Activated CD8-positive, alpha-beta memory T cell treated with anti-CD3 and anti-CD28 coated beads, Interleukin-2, amount 50 U/mL, for 1 hour (primary cell): Measurements from ENCODE around the gene OPCML.

Experiments
- DNase-seq: peaks from one replicate; pipeline ENCODE4 v3.0.0-alpha.2; 2020; ENCODE audit errors: extremely low read depth

Gene OPCML

GRCh38 chr11:133300666-133301065, 231.6 kb downstream of the OPCML start:
- DNase-seq, result no peak

DNA sequence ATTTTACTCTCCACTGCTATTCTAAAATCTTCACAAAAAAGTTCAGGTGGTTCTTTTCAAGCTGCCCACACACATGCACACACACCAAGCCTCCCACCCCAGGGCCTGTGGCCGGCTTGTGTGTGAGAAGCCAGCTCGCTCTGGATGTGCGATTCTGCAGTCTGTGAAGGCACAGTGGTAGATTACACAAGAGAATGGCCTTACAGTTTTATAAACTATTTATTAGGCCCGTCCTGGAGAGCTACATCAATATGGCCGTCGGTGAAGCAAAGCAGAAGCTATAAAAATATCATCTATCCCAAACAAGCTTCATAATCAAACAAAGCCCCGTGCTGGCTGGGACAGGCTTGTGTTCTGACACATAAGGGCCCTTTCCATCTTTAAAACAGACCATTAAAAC, 240.5 kb downstream of the OPCML start:
- no peak for DNase-seq

DNA sequence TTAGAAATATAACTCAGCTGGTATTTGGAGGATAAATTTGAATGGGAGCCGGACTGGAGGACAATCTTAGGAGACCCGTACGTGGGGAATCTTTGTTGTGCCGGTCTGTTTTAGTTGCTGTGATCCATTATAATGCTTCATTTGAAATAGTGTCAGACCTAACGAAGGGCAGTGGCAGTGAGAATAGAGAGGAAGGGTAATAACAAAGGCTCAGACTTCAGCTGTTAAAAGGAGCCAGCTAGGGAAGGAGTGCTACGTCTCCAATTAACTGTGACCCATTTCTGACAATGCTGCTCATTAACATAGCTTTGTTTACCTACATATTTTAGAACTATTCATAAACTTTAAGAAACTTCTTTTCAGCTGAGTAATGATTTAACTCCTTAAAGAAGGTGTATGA, 246.9 kb downstream of the OPCML start:
- no peak for DNase-seq

DNA sequence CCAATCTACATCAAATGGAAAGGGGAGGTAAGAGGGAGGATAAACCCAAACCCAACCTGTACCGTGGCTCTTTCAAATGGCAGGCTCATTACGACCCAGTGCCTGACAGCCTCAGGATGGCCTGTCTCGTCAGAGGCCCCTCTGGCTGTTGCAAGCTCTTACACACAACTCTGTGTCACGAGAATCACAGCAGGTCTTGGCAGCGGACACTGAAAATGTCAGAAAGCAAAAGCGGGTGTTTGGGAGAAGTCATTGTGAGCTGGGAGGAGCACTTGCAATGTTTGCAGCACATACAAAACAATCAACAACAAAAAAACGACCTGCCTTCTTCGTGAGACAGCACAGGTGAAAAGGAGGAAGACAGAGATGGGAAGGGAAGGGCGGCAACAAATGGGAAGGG, 248.1 kb downstream of the OPCML start:
- no peak for DNase-seq

- DNase-seq, result no peak
Observed at GRCh38 chr11:133277886-133278285, 254.4 kb downstream of the OPCML start.

GRCh38 chr11:133271871-133272776, 260.2 kb downstream of the OPCML start:
- no peak for DNase-seq

GRCh38 chr11:133271206-133271605, 261.1 kb downstream of the OPCML start:
- no peak for DNase-seq

DNA sequence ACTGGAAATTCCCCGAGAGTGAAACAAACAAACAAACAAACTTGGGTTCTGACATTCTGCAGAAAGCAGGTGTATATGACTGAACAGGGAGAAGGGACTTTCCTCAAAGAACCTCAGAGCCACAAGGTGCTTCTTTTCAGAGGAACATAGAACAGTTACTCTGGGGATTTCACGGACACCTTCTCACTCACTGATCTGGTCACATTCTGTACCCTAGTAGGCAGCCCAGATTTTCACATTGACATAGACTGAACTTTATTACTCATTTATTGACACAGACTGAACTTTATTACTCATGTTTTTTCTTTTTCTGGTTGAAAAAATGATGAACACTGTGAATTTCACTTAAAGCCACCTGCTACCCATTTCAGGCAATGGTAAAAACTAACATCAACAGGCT, 263.0 kb downstream of the OPCML start:
- DNase-seq, result no peak

GRCh38 chr11:133266986-133267385, 265.3 kb downstream of the OPCML start:
- DNase-seq, result no peak

- DNase-seq, result no peak
Observed at GRCh38 chr11:133265530-133266035, 266.7 kb downstream of the OPCML start.

- DNase-seq, result no peak
Observed at GRCh38 chr11:133263332-133263731, 269.0 kb downstream of the OPCML start.

DNA sequence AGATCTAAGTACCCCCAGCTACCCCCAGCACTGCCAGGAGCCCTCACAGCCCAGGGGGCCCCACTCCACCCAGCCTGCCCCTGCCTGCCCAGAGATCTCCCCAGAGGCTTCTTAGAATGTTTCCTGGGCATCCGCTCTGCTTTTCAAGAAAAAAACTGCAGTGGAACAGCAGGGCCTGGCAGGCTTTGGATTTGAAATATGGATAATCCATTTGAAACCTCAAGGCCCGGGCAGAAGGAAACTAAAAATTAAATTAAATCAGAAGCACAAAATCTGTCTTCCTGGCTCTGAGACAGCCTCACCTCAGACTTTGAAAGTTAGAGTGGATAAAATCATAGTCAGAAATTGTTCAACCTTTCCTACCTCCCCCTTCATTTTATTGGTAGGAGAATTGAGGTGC, 273.6 kb downstream of the OPCML start:
- DNase-seq, result no peak

- no peak for DNase-seq
Observed at GRCh38 chr11:133254601-133255000, 277.7 kb downstream of the OPCML start.

GRCh38 chr11:133253570-133253969, 278.7 kb downstream of the OPCML start:
- no peak for DNase-seq

GRCh38 chr11:133251841-133252240, 280.5 kb downstream of the OPCML start:
- no peak for DNase-seq

DNA sequence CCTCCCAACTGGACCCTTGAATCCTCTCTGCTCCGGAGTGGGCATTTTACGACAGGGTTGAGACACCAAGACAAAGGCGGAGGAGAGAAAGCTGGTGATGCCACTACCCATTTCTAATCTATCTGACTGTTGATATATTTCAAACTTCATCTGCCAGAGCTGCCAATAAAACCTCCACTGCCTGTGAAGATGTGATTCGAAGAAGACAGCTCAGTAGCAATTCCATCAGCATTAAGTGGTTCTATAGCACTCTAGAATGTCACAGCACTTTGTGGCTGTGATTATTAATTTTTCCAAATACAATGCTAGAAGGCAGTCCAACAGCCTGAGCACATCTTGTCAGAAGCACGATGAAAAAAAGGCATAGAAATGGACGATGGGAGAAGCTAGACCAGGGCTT, 282.8 kb downstream of the OPCML start:
- no peak for DNase-seq

GRCh38 chr11:133249065-133249464, 283.2 kb downstream of the OPCML start:
- DNase-seq, result no peak

DNA sequence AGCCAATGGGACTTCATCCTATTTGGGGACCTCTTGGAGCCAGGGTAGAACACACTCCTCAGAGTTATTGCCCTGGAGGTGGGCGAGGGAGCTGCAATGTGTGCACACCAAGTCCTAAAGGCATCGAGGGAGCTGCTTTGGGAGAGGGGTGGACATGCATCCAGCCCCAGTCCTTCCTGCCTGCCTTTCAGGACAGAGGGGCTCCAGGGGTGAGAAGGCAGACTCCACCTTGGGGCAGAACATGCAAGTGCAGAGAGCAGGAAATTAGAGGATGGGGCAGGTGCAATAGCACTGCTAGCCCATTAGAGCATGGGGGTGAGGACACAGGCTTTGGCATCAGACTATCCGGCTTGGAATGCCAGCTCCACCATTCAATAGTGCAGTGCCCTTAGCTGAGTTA, 288.5 kb downstream of the OPCML start:
- no peak for DNase-seq

- no peak for DNase-seq
Observed at GRCh38 chr11:133240908-133241655, 291.2 kb downstream of the OPCML start.

DNA sequence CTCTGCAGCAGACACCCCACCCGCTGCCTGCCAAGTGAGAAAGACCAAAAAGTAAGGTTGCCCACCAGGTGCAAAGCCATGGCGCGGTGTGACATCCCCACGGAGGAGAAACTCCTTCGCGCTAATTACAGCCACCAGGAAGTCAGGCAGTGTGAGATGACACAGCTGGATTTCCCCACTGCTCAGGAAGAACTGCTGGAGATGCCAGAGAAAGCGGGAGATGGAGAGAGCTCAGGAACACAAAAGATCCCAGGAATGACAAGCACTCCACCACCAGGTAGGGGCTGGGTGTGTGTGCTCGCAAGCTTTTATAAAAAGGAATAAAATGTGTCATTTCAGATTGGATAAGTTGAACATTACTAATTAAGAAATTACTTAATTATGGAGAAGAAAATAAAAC, 292.7 kb downstream of the OPCML start:
- no peak for DNase-seq

- no peak for DNase-seq
Observed at GRCh38 chr11:133238495-133238894, 293.8 kb downstream of the OPCML start.

GRCh38 chr11:133238027-133238426, 294.3 kb downstream of the OPCML start:
- DNase-seq, result no peak

DNA sequence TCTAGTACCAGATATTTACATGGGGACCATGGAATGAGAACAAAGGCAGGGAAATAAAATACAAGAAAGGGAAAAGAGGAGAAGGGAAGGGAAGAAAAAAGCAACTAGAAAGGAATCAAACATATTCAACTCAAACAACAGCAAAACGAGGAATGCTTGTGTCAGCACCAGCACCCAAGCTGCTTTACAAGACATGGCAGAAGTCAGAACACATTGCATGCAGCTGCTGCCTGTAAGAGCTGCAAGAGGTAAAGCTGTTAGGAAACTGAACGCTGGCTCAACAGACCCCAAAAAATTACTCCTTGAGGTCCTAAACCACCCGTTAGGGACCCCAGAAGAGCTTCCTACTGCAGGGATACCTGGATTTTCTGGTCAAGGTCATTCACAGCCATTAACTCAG, 296.9 kb downstream of the OPCML start:
- no peak for DNase-seq
